ENCODE measurements around the gene DYNLT5.
"Not testable (repeated sequence)": the region's sequence is repeated elsewhere in the genome, so short reads cannot be mapped to it uniquely, and the experiment has no call there.

DYNLT5 gene

DNA sequence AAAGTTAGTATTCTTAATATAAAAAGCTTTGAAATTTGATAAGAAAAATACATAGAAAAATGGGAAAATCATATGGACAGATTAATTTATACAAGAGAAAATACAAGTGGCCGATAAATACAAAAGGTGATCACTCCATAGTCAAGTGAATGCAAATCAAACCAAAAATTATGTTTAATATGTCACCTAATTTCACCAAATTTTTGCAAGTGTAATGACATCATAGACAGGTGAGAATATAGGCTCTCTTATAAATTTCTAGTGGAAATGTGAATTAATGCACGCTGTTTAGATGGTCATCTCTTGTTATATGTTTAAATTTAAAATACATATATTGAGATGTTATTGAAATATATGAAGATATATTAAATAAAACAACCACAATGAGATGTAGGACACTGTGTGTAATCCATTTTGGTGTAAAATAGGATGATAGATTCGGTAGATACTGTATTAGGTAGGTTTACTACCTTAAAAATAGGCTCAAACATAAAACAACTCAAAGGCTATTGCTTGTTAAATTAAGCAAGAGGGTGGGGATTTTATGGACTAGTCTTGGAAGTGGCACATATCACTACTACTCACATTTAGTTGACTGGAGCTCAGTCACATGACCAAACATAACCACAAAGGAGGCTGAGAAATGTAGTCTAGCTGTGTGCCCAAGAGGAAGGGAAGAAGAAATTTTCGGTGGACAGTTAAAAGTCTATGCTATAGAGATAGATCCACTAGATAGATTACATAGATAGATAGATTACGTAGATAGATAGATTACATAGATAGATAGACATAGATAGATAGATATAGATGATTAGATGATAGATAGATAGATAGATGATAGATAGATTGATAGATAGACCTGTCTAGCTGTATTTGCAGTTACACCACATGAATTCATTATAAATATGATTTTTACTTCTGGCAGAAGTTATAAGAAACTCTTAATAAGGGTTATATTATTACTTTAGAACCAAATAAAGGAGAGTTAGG lies 39.7 kb downstream of the DYNLT5 start:
- DNase-seq, result no peak

DNA sequence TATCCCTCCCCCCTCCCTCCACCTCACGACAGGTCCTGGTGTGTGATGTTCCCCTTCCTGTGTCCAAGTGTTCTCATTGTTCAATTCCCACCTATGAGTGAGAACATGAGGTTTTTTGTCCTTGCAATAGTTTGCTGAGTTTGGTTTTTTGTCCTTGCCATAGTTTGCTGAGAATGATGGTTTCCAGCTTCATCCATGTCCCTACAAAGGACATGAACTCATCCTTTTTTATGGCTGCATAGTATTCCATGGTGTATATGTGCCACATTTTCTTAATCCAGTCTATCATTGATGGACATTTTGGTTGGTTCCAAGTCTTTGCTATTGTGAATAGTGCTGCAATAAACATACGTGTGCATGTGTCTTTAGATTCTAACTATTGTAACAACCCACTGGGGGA lies 43.6 kb downstream of the DYNLT5 start:
- DNase-seq, result not testable (repeated sequence)

DNA sequence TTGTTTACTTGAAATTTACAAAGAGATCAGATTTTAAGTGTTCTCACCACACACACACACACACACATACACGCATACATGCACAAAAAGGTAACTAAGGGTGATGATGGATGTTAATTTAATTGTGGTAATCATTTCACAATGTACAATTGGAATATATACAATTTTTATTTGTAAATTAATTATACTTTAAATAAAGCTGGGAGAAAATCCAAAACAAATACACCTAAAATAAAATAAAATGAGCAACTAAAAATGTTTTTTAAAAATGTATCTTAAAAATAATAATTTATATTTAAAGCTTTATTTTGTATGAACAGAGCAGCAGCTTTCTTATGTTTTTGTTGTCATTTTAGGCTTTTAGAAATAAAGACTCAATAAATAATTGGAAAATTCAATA lies 57.0 kb downstream of the DYNLT5 start:
- DNase-seq, result no peak

DNA sequence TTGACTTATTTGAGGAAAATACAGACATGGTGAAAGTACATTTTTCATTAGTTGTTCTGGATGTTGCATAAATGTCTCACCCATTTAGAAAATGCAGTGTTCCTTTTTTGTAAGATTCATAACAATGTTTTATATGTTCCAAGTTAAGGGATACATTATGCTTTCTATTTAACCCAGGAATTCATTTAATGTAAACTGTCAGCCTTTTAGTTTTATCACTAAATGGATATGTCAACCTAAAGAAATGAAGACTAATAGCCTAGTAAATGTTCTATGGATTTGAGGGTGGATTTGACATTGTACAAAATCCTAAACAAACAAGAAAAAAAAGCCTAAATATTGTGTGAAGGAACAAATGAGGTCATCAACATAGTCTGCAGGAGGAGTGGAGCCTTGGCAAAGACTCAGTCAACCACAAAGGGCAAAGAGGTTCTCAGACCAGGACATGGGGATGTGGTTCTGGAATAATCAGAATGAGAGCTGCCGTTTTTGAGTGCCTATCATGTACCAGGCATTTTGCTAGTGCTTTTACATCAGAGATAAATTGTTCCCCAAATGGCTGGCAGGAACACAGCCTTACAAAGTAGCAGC lies 57.6 kb downstream of the DYNLT5 start:
- no peak for DNase-seq

DNA sequence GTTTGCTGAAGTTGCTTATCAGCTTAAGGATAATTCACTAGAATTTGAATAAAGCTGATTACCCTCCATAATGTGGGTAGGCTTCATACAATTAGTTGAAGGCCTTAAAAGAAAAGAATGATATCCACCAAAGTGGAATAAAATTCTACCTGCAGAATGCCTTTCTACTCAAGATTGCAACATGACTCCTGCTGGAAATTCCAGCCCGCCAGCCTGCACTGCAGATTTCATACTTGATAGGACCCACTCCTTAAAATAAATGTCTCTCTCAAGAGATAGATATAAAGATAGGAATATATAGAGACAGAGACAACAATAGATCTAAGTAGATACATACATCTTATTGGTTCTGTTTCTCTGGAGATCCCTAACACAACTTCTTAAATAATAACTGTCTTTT lies 72.5 kb downstream of the DYNLT5 start:
- no peak for DNase-seq
